Measurements from ENCODE around the gene ATP6V0E1.
A peak's percentile ranks its signal among the peaks of the same experiment; 100 is the strongest.

Gene ATP6V0E1

DNA sequence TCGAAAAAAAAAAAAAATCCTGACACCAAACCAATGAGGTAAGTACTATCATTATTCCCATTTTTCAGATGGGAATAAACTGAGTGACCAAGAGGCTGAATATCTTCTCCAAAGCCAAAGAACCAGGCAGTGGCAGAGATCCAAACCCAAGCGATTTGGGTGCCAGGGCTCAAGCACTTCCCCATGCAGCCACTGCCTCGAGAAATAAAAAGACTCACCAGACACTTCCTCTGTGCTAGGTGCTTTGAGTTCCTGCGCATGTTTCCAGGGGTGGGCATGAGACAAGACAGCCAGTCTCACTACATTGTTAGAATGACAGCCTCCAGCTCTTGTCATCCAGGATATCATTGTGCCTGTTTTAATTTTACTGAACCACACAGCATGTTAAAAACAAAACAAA lies 26.6 kb upstream of the ATP6V0E1 start:
- DNase-seq (ENCODE audit: low spot score) = no peak

GRCh38 chr5:172957458-172957857 lies 26.1 kb upstream of the ATP6V0E1 start:
- no peak for DNase-seq (ENCODE audit: low spot score)

- DNase-seq (ENCODE audit: low spot score) = peak; percentile 97
Measured at GRCh38 chr5:172958331-172959046, 25.1 kb upstream of the ATP6V0E1 start.

DNA sequence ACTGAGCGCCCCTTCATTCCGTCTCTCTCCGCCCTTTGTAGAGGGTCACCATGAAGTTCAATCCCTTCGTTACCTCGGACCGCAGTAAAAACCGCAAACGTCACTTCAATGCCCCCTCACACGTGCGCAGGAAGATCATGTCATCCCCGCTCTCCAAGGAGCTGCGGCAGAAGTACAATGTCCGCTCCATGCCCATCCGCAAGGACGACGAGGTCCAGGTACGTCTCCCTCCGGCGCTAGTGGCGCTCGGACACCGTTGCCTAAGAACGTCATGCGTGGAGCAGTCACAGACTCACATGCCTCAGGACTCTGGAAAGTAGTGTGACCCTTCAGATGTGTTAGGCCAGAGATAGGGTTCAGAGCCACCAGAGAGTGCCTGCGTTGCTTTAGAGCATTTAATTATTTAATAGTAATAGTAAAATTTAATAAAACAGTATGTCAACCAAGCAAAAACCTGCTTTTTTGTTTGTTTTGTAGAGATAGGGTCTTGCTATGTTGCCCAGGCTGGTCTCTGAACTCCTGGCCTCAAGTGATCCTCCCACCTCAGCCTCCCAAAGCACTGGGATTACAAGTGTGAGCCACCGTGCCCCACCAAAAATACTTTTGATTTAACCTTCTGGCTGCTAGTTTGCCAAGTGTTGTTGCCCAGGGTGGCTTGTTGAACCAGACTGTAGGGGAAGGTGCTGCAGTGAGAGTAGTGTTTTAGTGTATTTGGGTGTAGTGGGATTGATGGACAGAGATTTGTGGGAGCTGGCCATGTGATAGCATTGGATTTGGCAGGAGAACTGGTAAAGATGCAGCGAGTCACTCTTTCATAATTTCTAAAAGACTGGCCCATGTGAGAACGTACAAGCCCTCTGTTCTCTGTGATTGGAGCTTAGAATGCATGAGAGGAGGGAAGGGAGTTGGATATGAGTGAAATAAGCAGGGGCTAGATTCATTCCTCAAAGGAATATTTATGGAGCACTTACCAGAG lies 23.5 kb upstream of the ATP6V0E1 start:
- DNase-seq (ENCODE audit: low spot score) = no peak

DNA sequence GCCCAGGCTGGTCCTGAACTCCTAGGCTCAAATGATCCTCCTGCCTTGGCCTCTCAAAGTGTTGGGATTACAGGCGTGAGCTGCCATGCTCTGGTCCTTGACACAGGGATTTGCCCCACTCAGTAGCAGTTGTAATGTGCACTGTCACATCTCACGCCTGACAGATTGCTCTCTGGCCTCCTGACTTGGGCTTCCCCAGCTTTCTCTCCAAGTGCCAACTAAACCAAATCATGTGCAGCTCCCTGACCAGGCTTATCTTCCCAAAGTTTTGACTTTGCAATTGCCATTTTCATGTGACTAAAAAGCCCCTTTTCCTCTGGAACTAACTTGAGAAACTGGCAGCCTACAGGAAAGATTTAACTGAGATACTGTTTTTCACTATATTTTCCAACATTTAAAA lies 13.7 kb upstream of the ATP6V0E1 start:
- no peak for DNase-seq (ENCODE audit: low spot score)

DNA sequence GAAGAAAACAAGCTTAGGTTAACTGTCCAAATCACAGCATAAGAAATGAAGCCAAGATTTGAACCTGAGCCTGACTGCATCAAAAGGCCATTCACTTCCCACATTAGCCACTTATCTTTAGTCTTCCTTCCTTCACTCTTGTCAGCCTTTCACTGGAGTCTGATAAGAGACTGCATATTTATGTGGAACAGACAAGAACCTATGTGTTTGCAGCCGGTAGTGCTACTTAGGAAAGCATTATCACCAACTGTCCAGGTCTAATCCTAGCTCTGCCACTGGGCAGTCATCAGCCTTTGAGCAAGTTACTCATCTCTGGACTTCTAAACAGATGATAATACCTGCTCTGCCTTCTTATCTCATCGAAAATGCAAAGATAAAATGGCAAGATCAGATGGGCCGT lies 12.1 kb upstream of the ATP6V0E1 start:
- DNase-seq (ENCODE audit: low spot score) = no peak

GRCh38 chr5:172972552-172972951 lies 11.0 kb upstream of the ATP6V0E1 start:
- no peak for DNase-seq (ENCODE audit: low spot score)

DNA sequence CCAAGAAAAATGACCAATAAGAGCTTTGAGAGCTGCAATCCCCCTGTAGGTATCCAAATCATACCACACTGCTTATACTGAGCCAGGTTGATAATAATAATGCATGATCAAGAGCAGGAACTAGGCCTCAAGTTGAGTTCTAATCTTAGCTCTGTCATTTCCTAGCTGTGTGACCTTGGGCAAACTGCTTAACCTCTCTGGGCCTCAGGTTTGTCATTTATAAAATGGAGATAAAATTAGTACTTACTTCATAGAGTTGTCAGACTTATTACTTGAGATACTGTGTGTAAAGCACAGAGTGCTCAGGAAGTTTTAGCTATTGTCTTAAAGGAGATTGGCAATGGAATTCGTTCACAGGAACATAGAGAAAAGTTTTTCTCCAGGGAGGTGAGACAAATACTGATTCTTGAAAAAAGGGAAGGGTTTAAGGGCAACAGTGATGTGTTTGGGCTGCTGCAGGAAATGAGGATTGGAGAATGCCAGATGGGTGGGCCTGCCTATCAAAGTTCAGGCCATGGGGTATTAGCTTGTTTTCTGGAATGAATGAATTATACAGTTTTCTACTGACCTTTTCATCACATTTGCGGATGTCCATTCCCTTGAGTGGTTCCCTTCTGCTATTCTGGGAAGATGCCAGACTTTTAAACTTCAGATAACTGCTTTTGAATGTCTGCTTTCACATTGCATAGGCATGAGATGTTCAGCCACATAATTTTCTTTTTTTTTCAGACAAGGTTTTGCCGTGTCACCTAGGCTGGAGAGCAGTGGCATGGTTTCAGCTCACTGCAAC lies 10.2 kb upstream of the ATP6V0E1 start:
- DNase-seq (ENCODE audit: low spot score) = no peak

GRCh38 chr5:172973931-172974330 lies 9.6 kb upstream of the ATP6V0E1 start:
- DNase-seq (ENCODE audit: low spot score) = no peak

DNA sequence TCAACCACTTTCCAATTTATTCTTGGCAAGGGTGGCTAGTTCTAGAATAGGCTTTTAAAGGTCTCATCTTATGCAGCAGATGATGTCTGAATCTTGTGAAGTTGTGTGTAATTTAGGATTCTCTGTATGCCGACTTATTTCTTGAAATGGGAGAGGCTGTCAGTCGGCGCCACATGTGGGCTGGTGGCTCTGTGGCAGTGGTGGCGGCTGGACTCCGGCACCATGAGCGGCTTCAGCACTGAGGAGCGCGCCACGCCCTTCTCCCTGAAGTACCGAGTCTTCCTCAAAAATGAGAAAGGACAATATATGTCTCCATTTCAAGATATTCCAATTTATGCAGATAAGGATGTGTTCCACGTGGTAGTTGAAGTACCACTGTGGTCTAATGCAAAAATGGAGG lies 8.3 kb upstream of the ATP6V0E1 start:
- no peak for DNase-seq (ENCODE audit: low spot score)

GRCh38 chr5:172979778-172980177 lies 3.8 kb upstream of the ATP6V0E1 start:
- DNase-seq (ENCODE audit: low spot score) = no peak

GRCh38 chr5:172981931-172982330 lies 1.6 kb upstream of the ATP6V0E1 start:
- no peak for DNase-seq (ENCODE audit: low spot score)

DNA sequence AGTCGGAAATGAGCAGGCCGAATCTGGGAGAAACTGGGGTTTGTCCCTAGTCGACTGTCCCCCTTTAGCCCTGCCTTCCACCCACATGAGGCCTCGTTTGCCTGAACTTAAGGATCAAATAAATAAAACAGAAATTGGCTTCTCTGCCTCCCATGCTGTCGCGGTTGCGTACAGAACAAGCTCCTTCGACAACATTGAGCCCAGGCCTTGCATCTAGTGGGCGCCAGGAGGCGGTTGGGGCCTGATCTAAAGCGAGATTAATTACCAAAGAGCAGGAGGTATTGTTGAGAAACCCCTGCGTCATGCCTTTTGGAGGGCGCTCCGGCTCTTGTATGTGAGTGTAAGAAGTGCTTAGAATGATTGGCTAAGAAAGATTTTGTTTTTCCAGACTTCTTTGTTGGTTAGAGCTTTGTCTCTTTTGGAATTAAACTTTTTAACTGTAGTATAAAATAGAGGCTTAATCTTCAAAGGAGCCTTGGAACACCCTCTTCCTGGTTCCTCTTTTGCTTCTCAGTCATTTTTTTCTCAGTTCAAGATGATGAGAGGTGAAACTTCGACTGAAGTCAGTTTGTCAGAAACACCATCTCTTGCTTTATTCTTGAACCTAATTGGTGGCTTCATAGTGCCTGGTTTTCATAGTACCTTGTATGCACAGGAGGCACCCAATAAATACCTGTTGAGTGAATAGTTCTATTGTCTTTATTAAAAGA lies 828 bp downstream of the ATP6V0E1 start:
- peak; percentile 69 for DNase-seq (ENCODE audit: low spot score)

GRCh38 chr5:172985596-172985995 lies 2.0 kb downstream of the ATP6V0E1 start:
- no peak for DNase-seq (ENCODE audit: low spot score)

DNA sequence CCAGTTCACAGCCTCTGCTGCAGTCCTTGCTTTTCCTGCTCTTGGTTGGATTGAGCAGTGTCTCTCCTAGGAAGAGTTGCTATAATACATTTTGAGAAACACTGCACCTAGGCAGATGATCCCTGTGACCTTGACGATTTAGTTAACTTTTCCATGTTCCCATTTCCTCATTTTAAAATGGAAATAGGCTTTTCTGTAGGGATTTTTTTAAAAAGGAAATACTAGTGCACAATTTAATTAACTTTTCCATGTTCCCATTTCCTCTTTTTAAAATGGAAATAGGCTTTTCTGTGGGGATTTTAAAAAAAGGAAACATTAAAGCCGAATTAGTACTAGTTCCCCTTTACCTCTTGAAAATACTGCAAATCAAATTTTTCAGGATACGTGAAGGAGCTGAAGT lies 4.7 kb downstream of the ATP6V0E1 start:
- DNase-seq (ENCODE audit: low spot score) = no peak

DNA sequence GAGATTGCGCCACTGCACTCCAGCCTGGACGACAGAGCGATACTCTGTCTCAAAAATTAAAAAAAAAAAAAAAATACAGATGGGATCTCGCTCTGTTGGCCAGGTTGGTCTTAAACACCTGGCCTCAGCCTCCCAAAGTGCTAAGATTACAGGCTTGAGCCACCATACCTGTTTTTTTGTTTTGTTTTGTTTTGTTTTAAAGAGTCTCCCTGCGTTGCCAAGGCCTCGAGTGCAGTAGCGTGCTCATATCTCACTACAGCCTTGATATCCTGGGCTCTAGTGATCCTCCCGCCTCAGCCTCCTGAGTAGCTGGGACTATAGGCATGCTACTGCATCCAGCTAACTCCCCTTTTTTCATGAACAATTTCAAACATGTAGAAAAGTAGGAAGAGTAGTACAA lies 7.2 kb downstream of the ATP6V0E1 start:
- DNase-seq (ENCODE audit: low spot score) = no peak

GRCh38 chr5:172994405-172994804 lies 10.8 kb downstream of the ATP6V0E1 start:
- no peak for DNase-seq (ENCODE audit: low spot score)

GRCh38 chr5:172999372-172999973 lies 15.9 kb downstream of the ATP6V0E1 start:
- no peak for DNase-seq (ENCODE audit: low spot score)

DNA sequence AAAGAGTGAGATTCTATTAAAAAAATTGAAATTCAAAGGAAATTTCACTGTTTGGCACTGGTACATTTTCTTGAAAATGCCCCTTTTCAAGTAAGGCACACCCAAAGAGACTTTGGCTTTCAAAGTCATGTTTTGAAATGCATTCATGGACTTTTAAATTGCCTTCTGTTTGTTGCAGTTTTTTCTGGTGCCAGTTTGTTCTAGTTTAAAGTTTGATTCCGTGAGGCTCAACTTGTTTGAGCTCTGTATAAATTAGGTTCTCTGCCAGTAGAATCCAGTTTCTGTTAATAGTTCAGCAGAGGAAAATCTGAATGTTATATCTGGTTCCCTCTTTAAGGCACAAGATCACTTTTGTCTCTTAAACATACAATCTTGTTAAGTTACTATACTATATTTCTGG lies 16.4 kb downstream of the ATP6V0E1 start:
- no peak for DNase-seq (ENCODE audit: low spot score)

DNA sequence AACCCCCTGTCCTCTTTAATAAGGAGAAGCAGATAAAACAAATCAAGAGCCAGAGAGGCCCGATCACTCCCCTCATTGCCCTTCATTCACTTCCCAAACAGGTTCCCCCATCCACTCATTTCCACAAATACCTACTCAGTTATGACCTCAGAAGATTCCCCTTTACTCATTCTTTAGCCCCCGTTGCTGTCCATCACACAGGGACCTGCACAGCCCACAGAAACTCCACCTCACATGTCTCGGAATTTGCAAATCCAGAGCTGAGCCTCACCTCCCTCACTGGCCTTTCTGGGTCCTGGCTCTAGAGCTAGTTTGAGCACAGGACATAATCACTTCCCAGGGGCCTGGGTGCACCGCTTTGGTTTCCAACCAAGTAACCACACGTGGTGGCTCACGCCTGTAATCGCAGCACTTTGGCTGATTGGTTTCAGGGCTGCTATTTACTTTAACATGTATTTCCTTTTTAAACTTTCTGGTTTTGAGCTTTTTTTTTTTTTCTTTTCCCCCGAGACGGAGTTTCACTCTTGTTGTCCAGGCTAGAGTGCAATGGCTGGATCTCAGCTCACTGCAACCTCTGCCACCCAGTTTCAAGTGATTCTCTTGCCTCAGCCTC lies 17.8 kb downstream of the ATP6V0E1 start:
- DNase-seq (ENCODE audit: low spot score) = no peak

- DNase-seq (ENCODE audit: low spot score) = no peak
Measured at GRCh38 chr5:173003360-173003759, 19.8 kb downstream of the ATP6V0E1 start.
